ENCODE measurements around the gene RIIAD1.
A peak's percentile ranks its signal among the peaks of the same experiment; 100 is the strongest.

RIIAD1 gene

GRCh38 chr1:151710187-151710840 lies 11.0 kb upstream of the RIIAD1 start:
- in situ Hi-C loops (cut with HindIII; ENCODE audit: low sequenced_read_pairs) = no loop called here
- TF ChIP-seq CTCF (IDR thresholded peaks at IDR 0.05; ENCODE audit: low read depth, low read length) = no peak
- DNase-seq (ENCODE audit: low read depth, low spot score) = peak; percentile 20
- H3K4me3 ChIP-seq (ENCODE audit: low read depth, low read length) = no peak overlapping the region

GRCh38 chr1:151711044-151711800 lies 10.1 kb upstream of the RIIAD1 start:
- TF ChIP-seq CTCF (IDR thresholded peaks at IDR 0.05; ENCODE audit: low read depth, low read length) = no peak
- no peak for DNase-seq (ENCODE audit: low read depth, low spot score)
- no peak overlapping the region for H3K4me3 ChIP-seq (ENCODE audit: low read depth, low read length)
- in situ Hi-C loops (cut with HindIII; ENCODE audit: low sequenced_read_pairs) = no loop called here

GRCh38 chr1:151711951-151712350 lies 9.4 kb upstream of the RIIAD1 start:
- in situ Hi-C loops (cut with HindIII; ENCODE audit: low sequenced_read_pairs) = no loop called here
- no peak for DNase-seq (ENCODE audit: low read depth, low spot score)
- no peak for TF ChIP-seq CTCF (IDR thresholded peaks at IDR 0.05; ENCODE audit: low read depth, low read length)
- no peak overlapping the region for H3K4me3 ChIP-seq (ENCODE audit: low read depth, low read length)

GRCh38 chr1:151713044-151713443 lies 8.3 kb upstream of the RIIAD1 start:
- in situ Hi-C loops (cut with HindIII; ENCODE audit: low sequenced_read_pairs) = no loop called here
- TF ChIP-seq CTCF (IDR thresholded peaks at IDR 0.05; ENCODE audit: low read depth, low read length) = no peak
- DNase-seq (ENCODE audit: low read depth, low spot score) = no peak
- no peak overlapping the region for H3K4me3 ChIP-seq (ENCODE audit: low read depth, low read length)

GRCh38 chr1:151713874-151714273 lies 7.4 kb upstream of the RIIAD1 start:
- TF ChIP-seq CTCF (IDR thresholded peaks at IDR 0.05; ENCODE audit: low read depth, low read length) = no peak
- no peak overlapping the region for H3K4me3 ChIP-seq (ENCODE audit: low read depth, low read length)
- DNase-seq (ENCODE audit: low read depth, low spot score) = no peak
- in situ Hi-C loops (cut with HindIII; ENCODE audit: low sequenced_read_pairs) = no loop called here

GRCh38 chr1:151714820-151715725 lies 6.2 kb upstream of the RIIAD1 start:
- in situ Hi-C loops (cut with HindIII; ENCODE audit: low sequenced_read_pairs) = no loop called here
- no peak for DNase-seq (ENCODE audit: low read depth, low spot score)
- no peak overlapping the region for H3K4me3 ChIP-seq (ENCODE audit: low read depth, low read length)
- TF ChIP-seq CTCF (IDR thresholded peaks at IDR 0.05; ENCODE audit: low read depth, low read length) = no peak

Data from astrocyte of the spinal cord (primary cell).